Lung (tissue), 12 donors: Measurements from ENCODE around the gene MVB12B. TPM values are rescaled to one million over a fixed set of nuclear protein-coding genes. Genes with fewer than 3 reads are reported as not detected.
A peak's percentile ranks its signal among the peaks of the same experiment; 100 is the strongest.

ENCODE experiments used
- ATAC-seq: fragments of 200-7000 bp; cut with Tn5 transposase; one replicate; pipeline ENCODE4 v1.9.1; 2020; ENCODE audit warnings: moderate number of reproducible peaks; ENCODE audit not compliant: insufficient read depth, low FRiP score
- DNase-seq, 3 donors: peaks; one replicate each; pipeline ENCODE4 v3.0.0-alpha.2; 2013 to 2017
- H3K27ac ChIP-seq, 2 donors: one replicate each; pipeline ENCODE4 v1.5.1; 2013; ENCODE audit warnings: mild to moderate bottlenecking in 2 of 2, moderate library complexity in 2 of 2, control low read depth in 1 of 2, inconsistent platforms in 1 of 2, low read depth in 1 of 2, low read length in 1 of 2
- H3K27me3 ChIP-seq, 3 donors: one replicate each; pipeline ENCODE4 v1.5.1; 2013; ENCODE audit warnings: low read length in 2 of 3; ENCODE audit not compliant: control insufficient read depth in 3 of 3, insufficient read depth in 3 of 3
- H3K36me3 ChIP-seq, 4 donors: one replicate each; pipeline ENCODE4 v1.5.1; 2013; ENCODE audit warnings: low read length in 4 of 4, mild to moderate bottlenecking in 1 of 4, moderate library complexity in 1 of 4; ENCODE audit not compliant: control insufficient read depth in 4 of 4, insufficient read depth in 4 of 4
- H3K4me1 ChIP-seq, 5 donors: one replicate each; pipeline ENCODE4 v1.5.1; 2013; ENCODE audit warnings: low read length in 5 of 5, mild to moderate bottlenecking in 2 of 5, moderate library complexity in 1 of 5; ENCODE audit not compliant: control insufficient read depth in 5 of 5, insufficient read depth in 5 of 5
- H3K4me3 ChIP-seq: one replicate; pipeline ENCODE4 v1.5.1; 2013; ENCODE audit warnings: mild to moderate bottlenecking, control low read depth, moderate library complexity
- H3K9ac ChIP-seq, 2 donors: one replicate each; pipeline ENCODE4 v1.5.1; 2013; ENCODE audit warnings: low read length in 2 of 2, control low read depth in 1 of 2; ENCODE audit not compliant: insufficient read depth in 1 of 2
- H3K9me3 ChIP-seq, 4 donors: one replicate each; pipeline ENCODE4 v1.5.1; 2013; ENCODE audit warnings: low read length in 3 of 4, mild to moderate bottlenecking in 1 of 4, moderate library complexity in 1 of 4; ENCODE audit not compliant: control insufficient read depth in 4 of 4, insufficient read depth in 3 of 4
- CTCF ChIP-seq: IDR thresholded peaks from 2 replicates; pipeline ENCODE4 v1.5.1; 2012; ENCODE audit warnings: mild to moderate bottlenecking; ENCODE audit errors: control extremely low read depth, extremely low read depth
- WGBS, 2 donors: extraction: QIAGEN DNeasy Blood & Tissue Kit; methylation state at CpG; one replicate each; pipeline ENCODE4 v1.1.7; 2013; 5-methylcytosine and 5-hydroxymethylcytosine counted together
- polyA plus RNA-seq, 2 donors: library from polyadenylated mRNA; stranded (reverse); fragments of 200-250 nt; gene quantifications; one replicate each; pipeline ENCODE4 v1.2.1, GENCODE V29; 2013
- total RNA-seq, 2 donors: library from RNA; depleted of rRNA in 1 of 2; stranded (reverse); fragments of >200 nt in 1 of 2; gene quantifications; one replicate each; pipeline ENCODE4 v1.2.1, GENCODE V29; 2014 to 2021
- donor health status: control.
- donor health status: control.
- donor health status: Bipolar disorder and iron deficiency.
- donor health status: healthy.
- donor health status: DM: yes; HTN: yes; CAD: no.

Gene MVB12B
- total and polyA plus RNA-seq, 4 donors: 9.5 to 33.6 (median 16.5) TPM

- WGBS, 2 donors: 65 to 72% methylated on average over 3 of the region's 3 CpGs
- ATAC-seq (no peak), DNase-seq (no peak)
- no peak overlapping the region for H3K9ac ChIP-seq
- no peak overlapping the region for H3K27ac ChIP-seq
- no peaks in the 10 kb centered on the region for H3K9me3 ChIP-seq
- no peaks in the 10 kb centered on the region for H3K27me3 ChIP-seq
- no peak for TF ChIP-seq CTCF
- no peak overlapping the region for H3K4me3 ChIP-seq
- peaks cover 0 to 11% (median 4%) of the 10 kb centered on the region in 4 donors for H3K36me3 ChIP-seq
- H3K4me1 ChIP-seq: peaks cover 0 to 5% (median 0%) of the 10 kb centered on the region in 5 donors
Measured at GRCh38 chr9:126383406-126384046, 56.9 kb downstream of the MVB12B start.

- no peak for DNase-seq
- no peak overlapping the region for H3K9ac ChIP-seq
Measured at GRCh38 chr9:126384926-126385325, 58.3 kb downstream of the MVB12B start.

GRCh38 chr9:126386088-126386487 is 59.5 kb downstream of the MVB12B start:
- DNase-seq (peak in 1 of 3 donors; percentile 25), ATAC-seq (no peak)
- H3K4me3 ChIP-seq: no peak overlapping the region
- no peaks in the 10 kb centered on the region for H3K9me3 ChIP-seq
- H3K9ac ChIP-seq: no peak overlapping the region
- no peak for TF ChIP-seq CTCF
- H3K27me3 ChIP-seq: no peaks in the 10 kb centered on the region
- WGBS, 2 donors: 65 to 68% methylated on average over 5 of the region's 5 CpGs
- no peak overlapping the region for H3K27ac ChIP-seq
- H3K36me3 ChIP-seq: peaks cover 0 to 12% (median 3%) of the 10 kb centered on the region in 4 donors
- H3K4me1 ChIP-seq: peaks cover 0 to 5% (median 0%) of the 10 kb centered on the region in 5 donors

More at GRCh38 chr9:126384926-126385325, 58.3 kb downstream of the MVB12B start:
- no peaks in the 10 kb centered on the region for H3K27me3 ChIP-seq
- no peak for TF ChIP-seq CTCF
- no peaks in the 10 kb centered on the region for H3K9me3 ChIP-seq
- peaks cover 0 to 5% (median 0%) of the 10 kb centered on the region in 5 donors for H3K4me1 ChIP-seq
- peaks cover 0 to 11% (median 5%) of the 10 kb centered on the region in 4 donors for H3K36me3 ChIP-seq
- no peak overlapping the region for H3K27ac ChIP-seq
- no peak for ATAC-seq
- no peak overlapping the region for H3K4me3 ChIP-seq
- 94 to 98% methylated on average over 7 of the region's 7 CpGs for WGBS, 2 donors
